GM04503 (cell line): Measurements from ENCODE around the gene EDRF1.

Experiments
- DNase-seq: peaks from one replicate; pipeline ENCODE4 v3.0.0-alpha.2; 2012; ENCODE audit warnings: low read depth

The EDRF1 gene

GRCh38 chr10:125768219-125768855, 48.8 kb downstream of the EDRF1 start:
- no peak for DNase-seq

- no peak for DNase-seq
These were observed 49.7 kb downstream of the EDRF1 start for GRCh38 chr10:125769175-125769574.

- no peak for DNase-seq
These were observed 51.3 kb downstream of the EDRF1 start for GRCh38 chr10:125770844-125771243.

GRCh38 chr10:125772112-125772863, 52.8 kb downstream of the EDRF1 start:
- no peak for DNase-seq

- DNase-seq: no peak
These were observed 53.3 kb downstream of the EDRF1 start for GRCh38 chr10:125772864-125773180.

- no peak for DNase-seq
These were observed 54.4 kb downstream of the EDRF1 start for GRCh38 chr10:125773687-125774543.

GRCh38 chr10:125774581-125775191, 55.2 kb downstream of the EDRF1 start:
- no peak for DNase-seq

GRCh38 chr10:125775491-125776106, 56.1 kb downstream of the EDRF1 start, which contains the start of gene MMP21:
Gene MMP21, minus strand, starts transcription at chr10:125775821. Its CDS starts 0 bp downstream, at chr10:125775821.
- DNase-seq: no peak

- no peak for DNase-seq
These were observed 58.3 kb downstream of the EDRF1 start for GRCh38 chr10:125777806-125778205.

GRCh38 chr10:125778556-125778955, 59.0 kb downstream of the EDRF1 start:
- DNase-seq: no peak

- no peak for DNase-seq
These were observed 60.2 kb downstream of the EDRF1 start for GRCh38 chr10:125779403-125780327.

- DNase-seq: no peak
These were observed 61.9 kb downstream of the EDRF1 start for GRCh38 chr10:125781374-125781773.

GRCh38 chr10:125782054-125782453, 62.5 kb downstream of the EDRF1 start:
- DNase-seq: no peak

- DNase-seq: no peak
These were observed 63.1 kb downstream of the EDRF1 start for GRCh38 chr10:125782616-125783015.

GRCh38 chr10:125783408-125783807, 63.9 kb downstream of the EDRF1 start:
- no peak for DNase-seq

- no peak for DNase-seq
These were observed 64.4 kb downstream of the EDRF1 start for GRCh38 chr10:125783957-125784356.

- no peak for DNase-seq
These were observed 66.3 kb downstream of the EDRF1 start for GRCh38 chr10:125785791-125786190.

GRCh38 chr10:125788156-125789034, 68.9 kb downstream of the EDRF1 start:
- DNase-seq: no peak

GRCh38 chr10:125792342-125793300, 73.1 kb downstream of the EDRF1 start:
- no peak for DNase-seq
